ENCODE data around the gene TRIOBP. TPM values are rescaled to one million over a fixed set of nuclear protein-coding genes. Genes with fewer than 3 reads are reported as not detected.

Gene TRIOBP
- polyA plus RNA-seq, 10 donors, result 33.4 to 61.8 (median 43.9) TPM

DNA sequence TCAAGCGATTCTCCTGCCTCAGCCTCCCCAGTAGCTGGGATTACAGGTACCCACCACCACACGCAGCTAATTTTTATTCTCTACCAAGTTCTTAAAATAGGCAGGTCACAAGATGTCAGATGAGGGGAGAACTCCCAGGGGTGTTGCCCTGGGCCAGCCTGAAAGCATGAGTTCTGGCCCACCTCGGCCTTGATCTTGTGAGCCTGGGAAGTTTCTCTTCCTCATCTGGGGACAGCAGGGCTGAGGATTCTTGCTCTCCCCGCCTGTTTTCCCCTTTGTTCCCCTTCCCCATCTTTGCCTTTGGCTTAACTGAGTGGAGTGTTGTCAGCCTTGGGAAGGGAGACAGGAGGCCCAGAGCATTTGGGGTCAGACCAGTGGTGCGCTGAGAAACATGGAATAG is 34.8 kb upstream of the TRIOBP start:
- DNase-seq, result no peak

DNA sequence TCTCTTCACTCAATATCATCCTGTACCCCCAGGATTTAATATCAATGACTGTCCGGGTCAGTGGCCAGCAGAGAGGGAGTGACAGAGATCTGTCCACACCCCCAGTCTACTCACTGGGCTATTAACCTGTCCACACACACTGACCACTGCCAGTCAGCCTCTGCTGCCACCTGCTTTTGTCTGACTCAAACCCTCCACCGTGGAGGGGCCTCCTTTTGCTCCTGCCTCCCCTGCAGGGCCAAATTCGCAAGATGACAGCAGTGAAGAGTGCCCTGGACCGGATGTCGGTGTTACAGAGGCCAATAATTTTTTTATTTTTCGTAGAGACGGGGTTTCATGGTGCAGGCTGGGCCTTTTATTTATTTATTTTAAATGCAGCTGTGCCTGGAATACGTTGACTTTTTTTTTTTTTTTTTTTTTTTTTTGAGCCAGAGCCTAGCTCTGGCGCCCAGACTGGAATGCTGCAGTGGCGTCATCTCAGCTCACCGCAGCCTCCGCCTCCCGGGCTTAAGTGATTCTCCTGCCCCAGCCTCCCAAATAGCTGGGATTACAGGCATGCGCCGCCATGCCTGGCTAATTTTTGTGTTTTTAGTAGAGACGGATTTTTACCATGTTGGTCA is 33.2 kb upstream of the TRIOBP start:
- DNase-seq, result peak in 1 of 3 donors; percentile 46

DNA sequence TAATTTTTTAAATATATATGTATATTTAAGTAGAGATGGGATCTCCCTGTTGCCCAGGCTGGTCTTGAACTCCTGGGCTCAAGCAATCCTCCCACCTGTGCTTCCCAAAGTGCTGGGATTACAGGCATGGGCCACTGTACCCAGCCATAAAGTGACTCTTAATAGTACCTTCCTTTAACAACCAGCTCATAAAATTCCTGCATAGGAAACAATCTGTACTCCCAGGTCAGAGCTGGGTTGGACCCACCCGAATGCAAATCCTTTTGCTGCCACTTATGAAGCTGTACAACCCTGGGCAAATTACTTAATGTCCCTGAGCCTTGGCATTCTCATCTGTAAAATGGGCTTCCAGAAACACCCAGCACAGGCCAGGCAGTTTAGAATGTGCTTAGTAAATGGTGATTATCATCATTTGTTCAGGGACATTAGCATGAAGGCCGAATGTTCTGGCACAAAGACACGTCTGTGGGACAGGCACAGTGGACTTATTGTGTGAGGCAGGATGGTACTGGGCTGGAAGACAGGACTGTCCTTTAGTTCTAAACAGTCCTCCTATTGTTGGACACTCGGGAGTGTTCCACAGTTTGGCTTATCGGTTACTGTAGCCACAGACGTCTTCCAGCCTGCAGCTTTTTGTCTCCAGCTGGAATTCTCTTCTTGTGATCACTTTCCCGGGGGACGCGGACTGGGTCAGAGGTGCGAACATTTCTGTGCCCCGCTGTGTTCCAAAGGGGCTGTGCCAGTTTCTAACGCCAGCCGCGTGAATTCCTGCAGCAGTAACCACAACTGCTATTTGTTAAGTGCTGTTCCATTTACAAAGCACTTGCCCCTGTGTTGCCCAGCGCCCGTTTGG is 32.4 kb upstream of the TRIOBP start:
- DNase-seq, result no peak

DNA sequence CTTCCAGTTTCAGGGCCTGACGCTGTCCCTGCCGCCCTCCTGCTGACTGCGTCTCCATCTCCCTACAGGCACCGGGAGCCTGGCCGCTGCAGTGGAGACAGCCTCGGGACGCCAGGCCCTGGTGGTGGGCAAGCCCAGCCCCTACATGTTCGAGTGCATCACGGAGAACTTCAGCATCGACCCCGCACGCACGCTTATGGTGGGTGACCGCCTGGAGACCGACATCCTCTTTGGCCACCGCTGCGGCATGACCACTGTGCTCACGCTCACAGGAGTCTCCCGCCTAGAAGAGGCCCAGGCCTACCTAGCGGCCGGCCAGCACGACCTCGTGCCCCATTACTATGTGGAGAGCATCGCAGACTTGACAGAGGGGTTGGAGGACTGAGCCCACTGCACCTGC is 31.4 kb upstream of the TRIOBP start:
- DNase-seq, result no peak

DNA sequence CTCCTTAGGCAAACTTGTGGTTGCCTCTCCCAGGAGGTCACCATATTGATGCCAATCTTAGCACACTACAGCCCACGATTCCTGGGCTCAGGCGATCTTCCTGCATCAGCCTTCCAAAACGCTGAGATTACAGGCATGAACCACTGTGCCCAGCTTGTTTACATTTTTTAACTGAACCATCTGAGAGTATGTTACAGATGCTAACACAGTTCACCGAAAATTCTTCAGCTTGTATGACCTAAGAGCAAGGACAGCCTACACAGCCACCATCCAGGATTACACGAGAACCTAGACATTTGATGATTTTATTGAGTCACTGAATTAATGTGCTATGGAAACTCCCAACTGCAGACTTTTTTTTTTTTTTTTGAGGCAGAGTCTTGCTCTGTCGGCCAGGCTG is 27.3 kb upstream of the TRIOBP start:
- no peak for DNase-seq

DNA sequence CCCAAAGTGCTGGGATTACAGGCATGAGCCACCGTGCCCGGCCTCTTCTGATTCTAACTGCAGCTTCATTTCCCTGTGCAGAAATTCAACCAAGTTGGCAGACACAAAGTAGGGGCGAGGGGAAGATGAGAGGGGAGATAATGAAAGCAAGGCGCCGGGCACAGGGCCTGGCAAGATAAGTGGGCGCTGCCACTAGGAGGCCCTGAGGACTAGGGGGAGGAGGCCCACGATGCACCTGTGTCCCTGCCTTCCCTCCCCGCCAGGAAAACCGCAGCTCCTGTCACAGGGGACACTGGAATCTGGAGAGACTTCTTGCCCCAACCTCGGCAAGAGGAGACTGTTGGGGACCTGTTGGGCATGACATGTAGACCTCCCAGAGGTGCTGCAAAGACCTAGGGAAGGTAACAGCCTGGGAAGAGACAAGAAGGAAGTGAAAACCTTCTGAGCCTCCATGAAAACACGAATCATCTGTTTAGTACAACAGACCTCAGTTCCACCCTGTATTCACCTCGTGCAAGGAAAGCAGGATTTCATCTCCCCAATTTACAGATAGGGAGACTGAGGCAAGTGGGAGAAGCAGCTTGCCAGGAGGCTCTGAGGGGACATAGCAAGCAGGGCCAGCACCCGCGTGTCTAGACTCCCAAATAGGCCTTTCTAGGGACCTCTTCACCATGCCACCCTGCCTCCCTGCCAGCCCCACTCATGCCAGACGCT is 24.5 kb upstream of the TRIOBP start:
- no peak for DNase-seq

DNA sequence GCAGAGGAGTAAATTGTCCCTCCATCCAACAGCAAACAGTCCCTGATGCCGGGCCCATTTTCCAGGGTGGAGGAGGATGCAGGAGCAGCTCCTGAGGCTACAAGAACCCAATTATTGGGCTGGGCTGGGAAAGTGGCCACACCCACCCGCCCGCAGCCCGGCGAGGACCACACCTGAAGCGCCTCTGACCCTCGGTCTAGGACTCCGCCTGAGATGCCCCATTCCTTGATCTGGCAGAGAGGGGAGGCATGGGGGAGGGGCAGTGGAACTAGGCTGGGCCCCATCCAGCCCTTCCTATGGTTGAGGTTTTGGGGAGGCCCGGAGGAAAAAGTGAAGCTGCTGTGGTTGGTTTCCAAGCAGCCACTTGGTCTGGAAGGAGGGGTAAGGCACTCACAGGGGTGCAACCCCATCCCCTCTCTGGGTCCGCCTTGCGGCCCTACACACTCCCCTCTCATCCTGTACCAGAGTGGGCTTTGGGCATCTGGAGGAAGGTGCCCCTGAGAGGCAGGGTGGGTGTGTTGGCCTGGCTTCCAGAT is 23.9 kb upstream of the TRIOBP start:
- no peak for DNase-seq

DNA sequence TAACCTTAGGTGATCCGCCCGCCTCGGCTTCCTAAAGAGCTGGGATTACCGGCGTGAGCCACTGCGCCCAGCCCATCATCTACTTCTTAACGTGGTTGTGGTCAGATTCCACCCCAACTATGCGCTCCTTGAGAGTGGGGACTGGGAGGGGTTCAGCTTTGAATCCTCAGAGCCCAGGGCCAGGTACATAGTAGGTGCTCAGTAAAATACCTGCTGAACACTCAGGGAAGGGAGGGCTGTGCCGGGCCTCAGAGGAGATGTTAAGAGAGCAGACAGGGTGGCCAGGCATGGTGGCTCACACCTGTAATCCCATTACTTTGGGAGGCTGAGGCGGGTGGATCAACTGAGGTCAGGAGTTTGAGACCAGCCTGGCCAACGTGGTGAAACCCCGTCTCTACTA is 22.6 kb upstream of the TRIOBP start:
- no peak for DNase-seq

DNA sequence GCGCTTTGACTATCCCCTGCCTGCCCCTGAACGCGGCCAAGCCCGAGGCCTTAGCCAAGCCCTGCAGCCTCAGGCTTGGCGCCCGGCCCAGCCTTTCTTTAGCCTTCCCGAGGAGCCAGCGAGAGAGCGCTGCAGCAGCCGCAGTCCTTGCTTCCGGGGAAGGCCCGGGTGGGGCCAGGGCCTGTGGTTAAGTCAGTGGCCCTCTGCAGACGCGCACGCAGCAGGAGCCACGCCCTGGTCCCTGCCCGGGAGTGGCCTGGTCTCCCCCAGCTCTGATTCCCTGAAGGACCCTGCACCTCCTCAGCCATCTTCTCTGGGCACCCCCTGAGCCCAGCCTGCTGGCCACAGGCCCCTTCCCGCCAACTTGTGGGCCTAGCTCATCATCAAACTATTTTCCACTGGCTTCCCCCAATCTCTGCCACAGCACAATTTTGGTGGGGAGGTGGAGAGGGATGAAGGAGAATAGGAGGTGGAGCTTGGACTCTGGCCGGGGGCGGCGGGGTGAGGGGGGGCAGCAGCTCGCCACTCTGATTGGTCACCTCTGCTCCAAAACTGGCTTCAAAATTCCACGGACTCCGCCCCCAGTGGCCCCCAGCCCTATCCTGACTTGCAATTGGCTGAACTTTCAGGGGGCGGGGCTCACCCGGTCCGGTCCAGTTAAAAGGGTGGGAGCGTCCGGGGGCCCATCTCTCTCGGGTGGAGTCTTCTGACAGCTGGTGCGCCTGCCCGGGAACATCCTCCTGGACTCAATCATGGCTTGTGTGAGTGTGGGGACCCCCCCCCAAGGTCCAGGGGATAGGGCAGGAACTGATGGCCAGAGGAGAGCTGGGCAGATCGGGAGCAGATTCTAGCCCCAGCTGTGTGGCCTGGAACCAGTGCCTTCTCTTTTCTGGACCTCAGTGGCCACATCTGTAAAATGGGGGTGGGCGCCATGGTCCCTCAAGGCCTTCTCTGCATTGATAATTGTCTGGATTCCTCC is 21.6 kb upstream of the TRIOBP start, which contains the start of gene LGALS1:
Gene LGALS1 (plus strand): TSS at position 686 of the 979 bp plus-strand sequence. CDS start 67 bp downstream, at position 753.
- peak; percentile 97 to 99 (median 98) for DNase-seq

DNA sequence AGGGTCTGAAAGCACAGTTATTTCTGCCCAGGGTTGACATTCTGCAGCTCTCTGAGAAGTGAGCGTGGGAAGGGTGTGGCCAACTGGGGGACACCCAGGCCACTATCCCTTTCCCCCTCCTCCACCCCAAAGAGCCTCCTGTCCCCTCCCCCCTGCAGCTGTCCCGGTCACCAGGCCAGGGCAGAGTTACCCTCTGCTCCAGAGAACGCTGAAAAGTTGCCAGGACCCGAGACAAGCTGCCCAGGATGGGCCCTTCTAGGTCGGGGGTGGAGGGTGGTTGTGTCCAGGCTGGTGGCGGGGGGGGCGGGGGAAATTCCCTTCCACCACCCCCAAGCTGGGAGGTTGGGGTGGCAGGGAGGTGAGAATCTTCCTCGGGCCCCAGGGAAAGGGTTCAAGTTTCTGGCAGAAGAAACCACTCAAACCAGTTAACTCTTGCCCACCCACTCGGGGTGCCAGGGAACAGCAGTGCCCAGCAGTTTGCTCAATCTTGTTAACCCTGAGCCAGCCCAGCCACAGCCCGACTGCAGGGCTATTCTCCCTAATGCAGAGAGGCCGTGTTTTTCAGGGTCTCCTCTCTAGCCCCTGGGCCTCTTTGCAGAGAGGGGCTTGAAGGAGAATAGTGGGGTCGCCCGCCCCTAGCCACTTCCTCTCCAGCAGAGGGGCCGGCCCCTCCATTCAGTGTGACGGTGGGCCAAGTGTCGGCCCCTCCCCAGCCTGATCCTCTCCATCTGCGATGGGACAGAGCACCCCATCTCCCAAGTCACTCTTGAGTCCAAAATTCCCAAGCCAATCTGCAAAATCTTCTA is 20.7 kb upstream of the TRIOBP start:
- DNase-seq, result peak in 2 of 3 donors; percentile 68

DNA sequence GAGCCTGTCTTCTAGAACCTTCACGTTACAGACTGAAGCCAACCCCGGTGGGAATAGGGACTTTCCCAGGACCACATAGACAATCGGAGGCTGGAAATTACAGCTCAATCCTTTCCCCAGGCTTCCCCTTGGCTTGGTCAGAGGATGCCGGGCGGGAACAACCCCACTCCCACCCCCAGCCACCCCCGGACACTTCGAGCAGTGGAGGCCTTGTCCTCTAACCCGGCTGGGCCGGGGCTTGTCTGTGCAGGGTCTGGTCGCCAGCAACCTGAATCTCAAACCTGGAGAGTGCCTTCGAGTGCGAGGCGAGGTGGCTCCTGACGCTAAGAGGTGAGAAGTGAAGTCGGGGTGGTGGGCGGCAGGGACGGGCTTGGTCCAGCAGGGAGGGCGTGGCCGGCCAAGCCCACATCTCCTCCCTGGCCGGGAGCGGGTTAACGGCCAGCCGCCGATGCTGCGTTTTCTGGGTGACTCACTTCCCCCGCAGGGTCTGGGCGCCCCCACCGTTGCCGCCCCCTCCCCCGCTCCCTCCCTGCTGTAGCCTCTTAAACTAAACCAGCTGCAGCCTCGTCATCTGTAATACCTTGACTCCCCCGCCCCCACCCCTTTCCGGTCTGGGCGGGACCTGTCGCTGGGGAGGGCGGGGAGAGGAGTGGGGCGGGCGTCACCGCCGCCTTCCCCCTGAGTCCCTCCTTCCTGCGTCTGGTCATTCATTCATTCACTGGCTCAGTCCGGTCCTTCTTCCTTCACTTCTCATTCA is 19.9 kb upstream of the TRIOBP start:
- peak; percentile 88 to 97 (median 94) for DNase-seq

DNA sequence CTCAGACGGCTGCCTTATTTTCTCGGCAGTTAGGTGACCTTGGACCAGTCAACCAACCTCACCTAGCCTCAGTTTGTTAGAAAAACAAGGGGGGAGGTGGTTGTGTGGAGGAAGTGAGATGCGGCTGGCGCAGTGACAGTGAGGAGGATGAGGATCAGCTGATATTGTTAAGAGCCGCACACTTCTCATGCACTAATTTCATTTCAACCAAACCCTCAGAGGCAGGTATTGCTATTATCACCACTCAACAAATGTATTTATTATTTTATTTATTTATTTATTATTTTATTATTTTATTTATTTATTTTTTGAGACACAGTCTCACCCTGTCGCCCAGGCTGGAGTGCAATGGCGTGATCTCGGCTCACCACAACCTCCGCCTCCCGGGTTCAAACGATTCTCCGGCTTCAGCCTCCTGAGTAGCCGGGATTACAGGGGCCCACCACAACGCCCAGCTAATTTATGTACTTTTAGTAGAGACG is 19.3 kb upstream of the TRIOBP start:
- DNase-seq, result no peak

DNA sequence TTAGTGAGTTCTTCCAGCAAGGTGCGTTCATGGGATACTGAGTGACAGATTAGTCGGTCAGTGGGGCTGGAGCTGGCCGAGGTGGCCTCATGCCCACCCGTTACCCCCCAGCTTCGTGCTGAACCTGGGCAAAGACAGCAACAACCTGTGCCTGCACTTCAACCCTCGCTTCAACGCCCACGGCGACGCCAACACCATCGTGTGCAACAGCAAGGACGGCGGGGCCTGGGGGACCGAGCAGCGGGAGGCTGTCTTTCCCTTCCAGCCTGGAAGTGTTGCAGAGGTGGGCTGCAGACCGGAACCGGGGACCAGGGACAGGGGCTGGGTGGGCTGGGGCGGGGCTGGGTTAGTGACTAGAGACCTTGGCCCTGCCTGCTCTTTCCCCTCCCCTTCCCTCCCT is 18.5 kb upstream of the TRIOBP start:
- DNase-seq, result no peak

DNA sequence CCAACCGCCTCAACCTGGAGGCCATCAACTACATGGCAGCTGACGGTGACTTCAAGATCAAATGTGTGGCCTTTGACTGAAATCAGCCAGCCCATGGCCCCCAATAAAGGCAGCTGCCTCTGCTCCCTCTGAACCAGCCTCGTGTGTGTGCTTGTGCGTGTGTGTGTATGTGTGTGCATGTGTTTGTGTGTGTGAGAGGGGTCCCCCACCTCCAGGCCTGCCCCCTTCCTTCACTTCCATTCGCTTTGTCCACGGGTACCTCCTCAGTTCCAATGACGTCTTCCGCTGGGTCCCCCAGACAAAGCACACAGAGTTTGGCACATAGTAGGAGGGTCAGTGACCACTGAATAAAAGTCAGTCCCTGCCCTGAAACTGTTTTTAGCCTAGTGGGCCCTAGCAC is 17.2 kb upstream of the TRIOBP start:
- no peak for DNase-seq

DNA sequence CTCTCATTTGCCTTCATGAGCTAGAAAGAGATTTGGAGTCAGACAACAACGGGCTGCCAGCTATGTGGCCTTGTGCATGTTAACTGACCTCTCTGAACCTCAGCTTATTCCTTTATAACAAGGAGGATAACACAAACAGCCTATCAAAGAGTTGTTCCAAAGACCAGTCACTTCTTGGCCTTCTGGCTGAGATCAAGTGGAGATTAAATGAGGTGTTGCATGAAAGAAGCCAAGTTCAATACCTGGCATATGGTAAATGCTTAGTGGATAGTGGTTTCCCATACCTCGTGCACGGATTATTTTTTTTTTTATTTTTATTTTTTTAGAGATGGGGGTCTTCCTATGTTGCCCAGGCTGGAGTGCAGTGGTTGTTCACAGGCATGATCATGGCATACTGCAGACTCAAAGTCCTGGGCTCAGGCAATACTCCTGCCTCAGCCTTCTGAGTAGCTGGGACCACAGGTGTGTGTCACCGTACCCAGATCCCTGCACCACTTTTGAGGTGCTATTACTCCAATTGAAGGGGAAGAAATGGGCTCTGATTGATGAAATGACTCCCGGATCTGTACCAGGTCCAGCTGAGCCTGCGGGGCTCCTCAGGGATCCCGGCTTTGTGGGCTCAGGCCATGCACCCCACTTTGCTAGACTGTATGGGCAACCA is 16.5 kb upstream of the TRIOBP start:
- no peak for DNase-seq

DNA sequence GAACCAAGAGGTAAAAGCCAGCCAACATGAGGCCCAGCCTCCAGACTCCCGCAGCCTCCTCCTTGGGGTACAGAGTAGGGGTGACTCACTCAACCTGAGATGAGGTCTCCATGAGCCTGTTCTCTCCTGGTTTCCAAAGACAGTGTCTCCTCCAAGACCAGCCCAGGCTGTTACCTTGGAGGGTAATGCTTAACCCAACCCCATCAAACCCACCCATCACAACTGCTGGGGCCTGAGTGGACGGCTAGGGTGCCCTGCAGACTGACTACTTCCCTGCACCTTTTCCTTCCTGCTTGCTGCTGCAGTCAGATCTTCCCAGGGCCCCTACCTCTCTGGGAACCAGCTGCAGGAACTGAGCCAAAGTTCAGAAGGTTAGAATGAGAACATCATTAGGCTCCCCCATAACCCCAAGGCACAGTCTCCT is 15.8 kb upstream of the TRIOBP start:
- DNase-seq, result no peak

DNA sequence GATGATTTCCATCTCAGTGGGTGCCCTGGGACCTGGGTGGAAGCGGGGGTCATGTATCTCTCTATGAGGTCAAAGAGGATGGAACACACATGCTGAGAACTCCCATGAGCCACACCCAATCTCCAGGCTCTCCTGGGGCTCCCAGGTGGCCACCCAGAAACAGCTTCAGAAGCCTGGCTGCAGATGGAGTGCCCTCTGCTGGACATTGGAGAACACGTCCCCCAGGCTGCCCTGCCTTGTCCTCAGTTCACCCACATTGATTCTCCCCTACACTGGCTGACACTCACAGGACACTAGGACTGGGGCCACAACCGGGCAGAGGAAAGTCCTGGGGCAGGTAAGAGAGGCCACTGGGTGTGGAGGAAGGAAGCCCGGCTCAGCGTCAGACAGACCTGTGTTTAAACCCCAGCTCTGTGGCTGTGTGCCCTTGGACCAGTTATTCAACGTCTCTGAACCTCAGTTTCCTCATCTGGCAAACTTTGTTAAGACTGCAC is 15.2 kb upstream of the TRIOBP start:
- peak in 2 of 3 donors; percentile 71 to 78 for DNase-seq
